ENCODE data around the gene CCNY. TPM values are rescaled to one million over a fixed set of nuclear protein-coding genes. Genes with fewer than 3 reads are reported as not detected.

The CCNY gene
- total RNA-seq, 2 donors from 2014 or later: 31.6 to 54.0 TPM

DNA sequence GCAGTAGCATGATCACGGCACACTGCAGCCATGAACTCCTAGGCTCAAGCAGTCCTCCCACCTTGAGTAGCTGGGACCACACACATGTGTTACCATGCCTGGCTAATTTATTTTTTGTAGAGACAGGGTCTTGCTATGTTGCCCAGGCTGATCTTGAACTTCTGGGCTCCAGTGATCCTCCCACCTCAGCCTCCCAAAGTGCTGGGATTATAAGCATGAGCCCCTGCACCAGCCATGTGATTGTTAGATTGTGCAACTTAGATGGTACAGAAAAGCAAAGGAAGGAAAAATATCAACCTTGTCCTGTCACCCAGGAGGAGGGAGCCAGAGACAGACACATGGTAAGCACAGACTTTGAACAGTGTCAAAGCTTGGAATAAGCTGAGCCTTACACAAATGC lies 73.5 kb downstream of the CCNY start:
- Histone ChIP-seq H3K27ac (no peak overlapping the region), H3K36me3 (no peaks in the 10 kb centered on the region), H3K9me3 (no peaks in the 10 kb centered on the region), H3K4me3 (no peak overlapping the region), H3K27me3 (replicated peaks; ENCODE audit: insufficient read depth) (no peaks in the 10 kb centered on the region), H3K4me1 (replicated peaks) (no peaks in the 10 kb centered on the region)
- DNase-seq (ENCODE audit: low spot score): no peak
- TF ChIP-seq, protein P1, sequence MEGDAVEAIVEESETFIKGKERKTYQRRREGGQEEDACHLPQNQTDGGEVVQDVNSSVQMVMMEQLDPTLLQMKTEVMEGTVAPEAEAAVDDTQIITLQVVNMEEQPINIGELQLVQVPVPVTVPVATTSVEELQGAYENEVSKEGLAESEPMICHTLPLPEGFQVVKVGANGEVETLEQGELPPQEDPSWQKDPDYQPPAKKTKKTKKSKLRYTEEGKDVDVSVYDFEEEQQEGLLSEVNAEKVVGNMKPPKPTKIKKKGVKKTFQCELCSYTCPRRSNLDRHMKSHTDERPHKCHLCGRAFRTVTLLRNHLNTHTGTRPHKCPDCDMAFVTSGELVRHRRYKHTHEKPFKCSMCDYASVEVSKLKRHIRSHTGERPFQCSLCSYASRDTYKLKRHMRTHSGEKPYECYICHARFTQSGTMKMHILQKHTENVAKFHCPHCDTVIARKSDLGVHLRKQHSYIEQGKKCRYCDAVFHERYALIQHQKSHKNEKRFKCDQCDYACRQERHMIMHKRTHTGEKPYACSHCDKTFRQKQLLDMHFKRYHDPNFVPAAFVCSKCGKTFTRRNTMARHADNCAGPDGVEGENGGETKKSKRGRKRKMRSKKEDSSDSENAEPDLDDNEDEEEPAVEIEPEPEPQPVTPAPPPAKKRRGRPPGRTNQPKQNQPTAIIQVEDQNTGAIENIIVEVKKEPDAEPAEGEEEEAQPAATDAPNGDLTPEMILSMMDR (IDR thresholded peaks at IDR 0.05): no peak
- TF ChIP-seq POLR2AphosphoS5 (IDR thresholded peaks at IDR 0.05) (no peak), POLR2A (IDR thresholded peaks at IDR 0.05) (no peak)
- WGBS: 94% methylated on average over 1 of the region's 1 CpG
- intact Hi-C loops (cut with DNase I): no loop called here

DNA sequence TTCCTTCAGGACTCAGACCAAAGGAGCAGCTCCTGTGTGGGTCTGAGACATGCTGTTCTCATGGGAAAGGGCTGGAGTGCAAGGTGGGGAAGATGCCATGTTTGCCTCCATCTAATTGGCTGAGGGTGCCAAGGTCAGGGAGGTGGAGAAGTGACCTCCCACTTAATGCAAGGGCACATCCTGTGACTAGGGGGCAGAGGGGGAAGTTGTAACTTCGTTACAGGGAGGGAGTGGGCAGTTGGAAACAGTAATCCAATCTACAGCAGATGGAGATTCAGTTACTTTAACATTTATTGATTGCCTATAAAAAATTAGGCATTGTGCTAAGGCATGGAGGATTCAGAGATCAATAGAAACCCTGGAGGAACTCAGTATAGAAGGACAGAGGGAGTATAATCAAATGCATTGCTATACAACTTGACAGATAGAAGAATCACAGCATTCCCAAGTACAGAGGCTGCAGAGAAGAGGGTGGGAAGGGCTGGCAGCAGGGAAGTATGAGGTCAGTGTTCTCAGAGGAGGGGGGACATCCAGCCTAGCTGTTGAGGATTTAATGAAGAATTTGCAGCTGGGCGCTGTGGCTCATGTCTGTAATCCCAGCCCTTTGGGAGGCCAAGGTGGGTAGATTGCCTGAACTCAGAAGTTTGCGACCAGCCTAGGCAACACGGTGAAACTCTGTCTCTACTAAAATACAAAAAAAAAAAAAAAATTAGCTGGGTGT lies 75.9 kb downstream of the CCNY start:
- no peaks in the 10 kb centered on the region for H3K4me1 ChIP-seq (replicated peaks)
- intact Hi-C loops (cut with DNase I): no loop called here
- H3K36me3 ChIP-seq: no peaks in the 10 kb centered on the region
- H3K27ac ChIP-seq: no peak overlapping the region
- H3K9me3 ChIP-seq: no peaks in the 10 kb centered on the region
- no peak overlapping the region for H3K4me3 ChIP-seq
- no peaks in the 10 kb centered on the region for H3K27me3 ChIP-seq (replicated peaks; ENCODE audit: insufficient read depth)
- 85% methylated on average over 4 of the region's 4 CpGs for WGBS
- no peak for DNase-seq (ENCODE audit: low spot score)
- no peak for TF ChIP-seq POLR2AphosphoS5 (IDR thresholded peaks at IDR 0.05)
- TF ChIP-seq, protein P1 (IDR thresholded peaks at IDR 0.05): no peak
- no peak for TF ChIP-seq POLR2A (IDR thresholded peaks at IDR 0.05)

DNA sequence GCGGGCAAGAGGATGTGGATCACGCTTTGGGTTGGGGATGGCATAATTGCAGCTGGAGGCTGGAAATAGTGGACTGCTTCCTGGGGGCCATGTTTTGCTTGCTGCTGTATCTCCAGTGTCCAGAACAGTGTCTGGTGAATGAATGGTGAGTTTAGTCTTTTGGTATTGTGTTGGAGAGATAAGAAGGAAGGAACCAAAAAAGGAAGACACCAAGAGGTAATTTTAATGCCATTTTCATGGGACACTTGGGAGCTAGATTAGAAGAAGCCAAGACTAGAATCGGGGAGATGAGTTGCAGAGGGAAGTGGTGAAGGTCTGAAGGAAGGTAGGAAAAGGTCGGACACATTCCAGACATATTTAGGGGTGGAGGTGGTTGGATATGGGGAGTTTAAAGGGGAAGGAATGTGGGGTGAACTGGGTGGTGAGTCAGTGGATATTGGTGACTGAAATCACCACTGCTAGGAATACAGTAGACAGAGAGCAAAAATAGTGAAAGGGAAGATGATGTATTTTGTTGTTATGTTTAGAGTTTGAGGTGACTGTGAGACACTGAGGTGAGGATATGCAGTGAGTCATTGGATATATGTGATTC lies 76.7 kb downstream of the CCNY start:
- no peak overlapping the region for H3K27ac ChIP-seq
- no peak for DNase-seq (ENCODE audit: low spot score)
- no peaks in the 10 kb centered on the region for H3K27me3 ChIP-seq (replicated peaks; ENCODE audit: insufficient read depth)
- no peaks in the 10 kb centered on the region for H3K9me3 ChIP-seq
- TF ChIP-seq POLR2AphosphoS5 (IDR thresholded peaks at IDR 0.05): no peak
- TF ChIP-seq POLR2A (IDR thresholded peaks at IDR 0.05): no peak
- TF ChIP-seq, protein P1 (IDR thresholded peaks at IDR 0.05): no peak
- WGBS: 86% methylated on average over 4 of the region's 4 CpGs
- no peaks in the 10 kb centered on the region for H3K4me1 ChIP-seq (replicated peaks)
- no peak overlapping the region for H3K4me3 ChIP-seq
- no peaks in the 10 kb centered on the region for H3K36me3 ChIP-seq
- intact Hi-C loops (cut with DNase I): no loop called here

DNA sequence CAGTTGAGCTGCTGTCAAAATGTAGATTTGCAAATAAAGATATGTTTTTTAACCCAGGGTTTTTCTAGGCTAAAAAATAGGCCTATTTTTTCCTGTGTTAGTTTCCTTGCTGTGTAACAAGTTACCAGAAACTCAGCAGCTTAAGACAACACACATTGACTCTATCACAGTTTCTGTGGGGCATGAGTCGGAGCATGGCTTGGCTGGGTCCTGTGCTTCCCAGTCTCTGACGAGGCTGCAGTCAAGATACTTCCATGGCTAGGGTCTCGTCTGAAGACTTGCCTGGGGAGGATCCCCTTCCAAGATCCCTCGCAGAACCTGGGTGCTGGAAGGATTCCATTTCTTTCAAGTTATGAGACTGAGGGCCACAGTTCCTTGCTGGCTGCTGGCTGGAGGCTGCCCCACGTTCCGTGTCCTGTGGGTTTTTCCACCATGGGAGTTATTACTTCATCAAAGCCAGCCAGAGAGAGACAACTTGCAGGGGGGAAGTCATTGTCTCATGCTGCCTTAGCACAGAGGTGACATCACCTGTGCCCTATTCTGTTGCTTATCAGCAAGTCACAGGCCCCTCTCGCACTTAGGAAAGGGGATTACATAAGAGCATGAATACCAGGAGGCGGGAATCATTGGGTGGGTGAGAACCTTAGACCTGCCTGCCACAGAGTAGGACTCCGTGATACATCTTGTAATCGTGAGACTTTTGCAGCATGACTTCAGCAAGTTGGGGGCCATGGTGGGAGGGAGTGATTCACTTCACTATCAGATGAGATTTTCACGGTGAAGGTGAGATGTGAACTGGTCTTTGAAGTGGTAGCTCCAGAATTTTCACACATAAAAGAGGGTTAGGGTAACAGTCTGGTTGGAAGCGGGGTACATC lies 77.9 kb downstream of the CCNY start:
- intact Hi-C loops (cut with DNase I): no loop called here
- no peaks in the 10 kb centered on the region for H3K4me1 ChIP-seq (replicated peaks)
- no peaks in the 10 kb centered on the region for H3K27me3 ChIP-seq (replicated peaks; ENCODE audit: insufficient read depth)
- H3K9me3 ChIP-seq: no peaks in the 10 kb centered on the region
- no peak overlapping the region for H3K27ac ChIP-seq
- TF ChIP-seq POLR2A (IDR thresholded peaks at IDR 0.05) (no peak), POLR2AphosphoS5 (IDR thresholded peaks at IDR 0.05) (no peak)
- TF ChIP-seq, protein P1 (IDR thresholded peaks at IDR 0.05): no peak
- no peaks in the 10 kb centered on the region for H3K36me3 ChIP-seq
- DNase-seq (ENCODE audit: low spot score): no peak
- no peak overlapping the region for H3K4me3 ChIP-seq
- WGBS: 86% methylated on average over 12 of the region's 12 CpGs

Data from prostate gland (tissue), 2 donors.